ENCODE measurements around the gene AASDHPPT. TPM values are rescaled to one million over a fixed set of nuclear protein-coding genes. Genes with fewer than 3 reads are reported as not detected.

Gene AASDHPPT
- total RNA-seq, 1 experiment from 2014 or later: 47.1 TPM

DNA sequence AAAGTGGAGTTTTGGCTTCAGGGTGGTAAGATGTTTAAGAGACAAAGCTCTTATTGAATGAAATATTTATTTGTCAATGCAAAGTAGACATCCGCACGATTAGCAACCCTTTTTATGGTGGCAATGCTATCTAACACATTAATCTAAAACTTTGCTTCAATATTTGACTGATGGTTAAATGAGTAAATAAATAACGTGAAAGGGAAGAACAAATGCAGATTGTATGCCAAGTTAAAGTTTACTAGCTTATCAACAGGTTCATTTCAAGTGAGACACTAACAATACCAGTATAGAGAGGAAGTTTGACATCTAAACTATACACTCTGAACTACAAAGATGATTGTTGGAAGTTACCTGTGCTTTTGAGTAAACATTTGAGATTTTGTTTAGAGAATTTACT lies 50.1 kb downstream of the AASDHPPT start:
- Histone ChIP-seq H3K79me1 (ENCODE audit: insufficient read depth, low read depth, low read length, poor library complexity, severe bottlenecking) (no peaks in the 10 kb centered on the region), H2BK12ac (ENCODE audit: insufficient read length, low read depth, low read length) (no peak overlapping the region), H2BK20ac (ENCODE audit: low read depth, low read length, poor library complexity, severe bottlenecking) (no peak overlapping the region), H2BK15ac (ENCODE audit: low read depth, low read length) (no peak overlapping the region), H3K18ac (ENCODE audit: insufficient read length, low read depth, low read length) (no peak overlapping the region), H4K91ac (ENCODE audit: insufficient read length, low read depth, low read length) (no peak overlapping the region), H3K9me3 (ENCODE audit: control insufficient read depth, low read depth, low read length) (no peaks in the 10 kb centered on the region), H2BK120ac (ENCODE audit: low read depth, low read length, poor library complexity, severe bottlenecking) (no peak overlapping the region), H3K56ac (ENCODE audit: insufficient read length, low read depth, low read length) (no peak overlapping the region), H3T11ph (ENCODE audit: low read length) (no peak overlapping the region), H3K23me2 (ENCODE audit: insufficient read length, low read depth, low read length, poor library complexity, severe bottlenecking) (no peaks in the 10 kb centered on the region), H4K20me1 (ENCODE audit: control insufficient read depth, insufficient read depth, insufficient read length) (no peaks in the 10 kb centered on the region), H2AK5ac (ENCODE audit: insufficient read length, low read length) (no peak overlapping the region), H3K9ac (ENCODE audit: extremely low read depth, insufficient read length, low read length) (no peak overlapping the region), H3K79me2 (ENCODE audit: insufficient read depth, low read length) (no peaks in the 10 kb centered on the region), H3K14ac (ENCODE audit: insufficient read depth, low read length) (no peak overlapping the region), H3K4me1 (ENCODE audit: insufficient read depth, low read length) (no peaks in the 10 kb centered on the region), H4K8ac (replicated peaks; ENCODE audit: insufficient read length, low read depth, low read length) (no peak overlapping the region), H3K27ac (ENCODE audit: insufficient read length, low read depth, low read length) (no peak overlapping the region), H2AFZ (ENCODE audit: low read length) (no peak overlapping the region), H3K4me2 (ENCODE audit: insufficient read depth, insufficient read length, low read length) (no peak overlapping the region), H3K23ac (ENCODE audit: insufficient read length, low read depth, low read length) (no peak overlapping the region), H3K27me3 (ENCODE audit: insufficient read depth, low read length) (no peaks in the 10 kb centered on the region), H2BK5ac (ENCODE audit: insufficient read length, low read length) (no peak overlapping the region), H4K5ac (ENCODE audit: insufficient read length, low read depth, low read length) (no peak overlapping the region), H3K4ac (ENCODE audit: low read depth, low read length) (no peak overlapping the region)
- Mint-ChIP-seq H3K27ac (no peak overlapping the region), H3K9me3 (no peaks in the 10 kb centered on the region), H3K36me3 (ENCODE audit: insufficient read depth in 1 of 3, low read depth in 3 of 3) (no peaks in the 10 kb centered on the region), H3K4me1 (peaks cover 13 to 21% of the 10 kb centered on the region in 2 experiments), H3K27me3 (ENCODE audit: low read depth) (no peaks in the 10 kb centered on the region; the same call in 1 of the 2 replicates), H3K4me3 (no peak overlapping the region)
- no peak for DNase-seq
- TF ChIP-seq, protein P1, sequence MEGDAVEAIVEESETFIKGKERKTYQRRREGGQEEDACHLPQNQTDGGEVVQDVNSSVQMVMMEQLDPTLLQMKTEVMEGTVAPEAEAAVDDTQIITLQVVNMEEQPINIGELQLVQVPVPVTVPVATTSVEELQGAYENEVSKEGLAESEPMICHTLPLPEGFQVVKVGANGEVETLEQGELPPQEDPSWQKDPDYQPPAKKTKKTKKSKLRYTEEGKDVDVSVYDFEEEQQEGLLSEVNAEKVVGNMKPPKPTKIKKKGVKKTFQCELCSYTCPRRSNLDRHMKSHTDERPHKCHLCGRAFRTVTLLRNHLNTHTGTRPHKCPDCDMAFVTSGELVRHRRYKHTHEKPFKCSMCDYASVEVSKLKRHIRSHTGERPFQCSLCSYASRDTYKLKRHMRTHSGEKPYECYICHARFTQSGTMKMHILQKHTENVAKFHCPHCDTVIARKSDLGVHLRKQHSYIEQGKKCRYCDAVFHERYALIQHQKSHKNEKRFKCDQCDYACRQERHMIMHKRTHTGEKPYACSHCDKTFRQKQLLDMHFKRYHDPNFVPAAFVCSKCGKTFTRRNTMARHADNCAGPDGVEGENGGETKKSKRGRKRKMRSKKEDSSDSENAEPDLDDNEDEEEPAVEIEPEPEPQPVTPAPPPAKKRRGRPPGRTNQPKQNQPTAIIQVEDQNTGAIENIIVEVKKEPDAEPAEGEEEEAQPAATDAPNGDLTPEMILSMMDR (conservative IDR thresholded peaks at IDR 0.05): no peak
- WGBS (ENCODE audit: extremely low coverage, insufficient read length, low lambda C conversion rate): no CpG with 5 or more reads among the region's 3 CpGs
